Kidney tubule cell (primary cell): ENCODE measurements around the gene SPTBN4.
"Not testable (repeated sequence)": the region's sequence is repeated elsewhere in the genome, so short reads cannot be mapped to it uniquely, and the experiment has no call there.

ENCODE experiments used
- DNase-seq: peaks from one replicate; pipeline ENCODE4 v3.0.0-alpha.2; 2018; ENCODE audit warnings: low spot score

The SPTBN4 gene

DNA sequence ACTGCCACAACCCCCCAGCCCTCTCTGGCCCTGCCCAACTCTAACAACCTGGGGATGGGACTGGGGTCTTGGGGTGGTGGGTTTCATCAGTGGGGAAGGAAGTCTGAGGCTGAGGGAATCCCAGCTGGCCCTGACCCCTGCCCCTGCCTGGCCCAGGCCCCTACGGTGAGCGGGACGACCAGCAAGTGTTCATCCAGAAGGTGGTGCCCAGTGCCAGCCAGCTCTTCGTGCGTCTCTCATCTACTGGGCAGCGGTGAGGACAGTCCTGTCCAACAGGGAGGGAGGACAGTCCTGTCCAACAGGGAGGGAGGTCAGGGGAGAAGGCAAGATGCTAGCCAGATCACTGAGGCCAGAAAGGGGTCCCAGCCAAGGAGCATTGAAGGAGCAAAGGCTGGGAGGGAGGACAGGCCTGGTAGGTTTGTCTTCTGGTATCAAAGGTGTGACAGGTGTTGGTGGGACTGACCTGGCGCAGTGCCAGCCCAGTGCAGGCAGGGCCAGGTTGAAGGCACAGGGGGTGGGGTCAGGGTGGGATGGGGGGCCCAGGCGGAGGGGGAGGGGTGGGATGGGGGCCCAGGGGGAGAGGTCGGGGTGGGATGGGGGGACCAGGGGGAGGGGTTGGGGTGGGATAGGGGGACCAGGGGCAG lies 122.2 kb downstream of the SPTBN4 start:
- no peak for DNase-seq

DNA sequence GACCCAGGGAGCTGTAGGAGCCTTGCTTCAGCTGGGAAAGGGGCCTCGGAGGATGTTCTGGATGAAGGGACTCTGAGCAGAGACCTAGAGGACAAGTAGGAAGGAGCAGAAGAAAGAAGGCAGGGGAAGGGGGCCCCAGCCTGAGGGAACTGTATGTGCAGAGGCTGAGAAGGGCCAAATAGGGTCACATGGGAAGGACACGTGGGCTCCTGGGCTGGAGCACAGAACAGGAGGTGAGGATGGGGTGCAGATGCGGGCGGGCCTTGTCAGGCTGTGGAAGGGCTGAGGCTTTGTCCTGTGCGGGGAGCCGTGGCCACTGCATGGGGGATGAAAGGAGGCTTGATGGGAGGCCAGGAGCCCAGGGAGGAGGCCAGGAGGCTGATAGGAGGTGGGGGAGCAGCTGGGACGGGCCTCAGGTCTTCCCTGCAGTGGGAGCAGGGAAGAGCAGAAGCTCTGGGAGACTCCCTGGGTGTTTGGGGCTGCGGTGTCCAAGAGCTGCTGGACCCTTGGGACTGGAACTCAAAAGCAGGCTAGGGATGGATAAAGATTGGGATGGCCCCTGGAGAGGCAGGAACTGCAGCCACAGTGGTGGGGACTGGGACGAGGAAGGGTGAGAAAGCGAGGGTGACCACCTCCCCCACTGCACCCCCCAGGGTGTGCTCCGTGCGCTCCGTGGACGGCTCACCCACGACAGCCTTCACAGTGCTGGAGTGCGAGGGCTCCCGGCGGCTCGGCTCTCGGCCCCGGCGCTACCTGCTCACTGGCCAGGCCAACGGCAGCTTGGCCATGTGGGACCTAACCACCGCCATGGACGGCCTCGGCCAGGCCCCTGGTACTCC lies 123.0 kb downstream of the SPTBN4 start:
- DNase-seq = no peak

GRCh38 chr19:40590464-40591265 lies 123.9 kb downstream of the SPTBN4 start:
- no peak for DNase-seq

DNA sequence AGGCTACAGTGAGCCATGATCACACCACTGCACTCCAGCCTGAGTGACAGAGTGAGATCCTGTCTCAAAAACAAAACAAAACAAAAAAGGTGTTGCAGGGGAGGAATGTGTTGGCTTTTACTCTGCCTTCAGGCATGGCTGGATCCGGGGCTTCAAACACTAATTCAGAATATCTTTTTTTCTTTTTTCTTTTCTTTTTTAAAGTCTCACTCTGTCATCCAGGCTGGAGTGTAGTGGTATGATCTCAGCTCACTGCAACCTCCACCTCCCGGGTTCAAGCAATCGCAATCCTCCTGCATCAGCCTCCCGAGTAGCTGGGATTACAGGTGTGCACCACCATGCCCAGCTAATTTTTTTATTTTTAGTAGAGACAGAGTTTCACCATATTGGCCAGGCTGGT lies 124.9 kb downstream of the SPTBN4 start:
- DNase-seq = not testable (repeated sequence)

DNA sequence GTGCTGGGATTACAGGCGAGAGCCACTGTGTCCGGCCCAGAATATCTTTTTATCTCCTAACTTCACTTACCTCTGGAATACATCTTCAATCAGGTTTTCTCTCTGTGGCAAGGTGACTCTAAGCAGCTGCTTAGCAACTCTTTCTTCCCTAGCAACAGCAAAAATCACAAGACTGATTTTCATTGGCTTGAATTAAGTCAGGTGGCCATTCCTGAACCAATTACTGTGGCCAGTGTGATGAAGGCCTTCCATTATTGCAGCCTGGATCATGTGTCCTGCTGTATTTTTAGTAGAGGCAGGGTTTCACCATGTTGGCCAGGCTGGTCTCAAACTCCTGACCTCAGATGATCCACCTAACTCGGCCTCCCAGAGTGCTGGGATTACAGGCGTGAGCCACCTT lies 125.4 kb downstream of the SPTBN4 start:
- peak; percentile 74 for DNase-seq

- DNase-seq = peak; percentile 28
Observed at GRCh38 chr19:40594255-40594654, 127.5 kb downstream of the SPTBN4 start.

GRCh38 chr19:40594657-40595091 lies 127.9 kb downstream of the SPTBN4 start:
- DNase-seq = peak; percentile 71

DNA sequence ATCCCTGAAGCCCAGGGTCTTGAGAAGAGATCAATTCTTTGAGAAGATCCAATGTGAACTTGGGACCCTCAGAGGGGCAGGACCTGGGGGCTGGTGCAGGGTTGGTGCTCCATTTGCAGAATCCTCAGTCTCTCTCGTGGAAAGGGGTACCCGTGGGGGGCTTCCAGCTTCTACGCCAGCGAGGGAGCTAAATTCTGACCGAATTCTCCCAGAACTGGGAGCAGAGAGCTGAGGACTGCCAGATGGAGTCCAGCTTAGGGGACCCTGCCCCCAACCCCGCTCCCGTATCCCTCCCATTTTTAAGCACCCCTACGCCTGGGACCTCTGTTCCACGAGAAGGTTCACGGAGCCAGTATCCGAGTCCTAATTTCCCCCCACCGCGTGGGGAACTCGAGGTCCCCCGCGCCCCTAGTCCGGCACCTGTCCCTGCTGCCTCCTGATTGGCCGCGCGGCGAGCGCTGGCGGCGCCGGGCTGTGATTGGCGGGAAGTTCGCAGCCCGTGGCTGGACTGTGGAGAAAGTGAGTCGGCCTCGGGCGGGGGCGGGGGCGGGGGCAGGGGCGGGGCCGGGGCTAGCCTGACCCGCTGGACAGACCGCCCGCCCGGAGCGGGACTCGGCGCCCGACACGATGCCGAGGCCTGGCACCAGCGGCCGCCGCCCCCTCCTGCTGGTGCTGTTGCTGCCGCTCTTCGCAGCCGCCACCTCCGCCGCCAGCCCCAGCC lies 130.0 kb downstream of the SPTBN4 start:
- DNase-seq = peak; percentile 75

GRCh38 chr19:40597329-40597838 lies 130.6 kb downstream of the SPTBN4 start:
- DNase-seq = no peak

DNA sequence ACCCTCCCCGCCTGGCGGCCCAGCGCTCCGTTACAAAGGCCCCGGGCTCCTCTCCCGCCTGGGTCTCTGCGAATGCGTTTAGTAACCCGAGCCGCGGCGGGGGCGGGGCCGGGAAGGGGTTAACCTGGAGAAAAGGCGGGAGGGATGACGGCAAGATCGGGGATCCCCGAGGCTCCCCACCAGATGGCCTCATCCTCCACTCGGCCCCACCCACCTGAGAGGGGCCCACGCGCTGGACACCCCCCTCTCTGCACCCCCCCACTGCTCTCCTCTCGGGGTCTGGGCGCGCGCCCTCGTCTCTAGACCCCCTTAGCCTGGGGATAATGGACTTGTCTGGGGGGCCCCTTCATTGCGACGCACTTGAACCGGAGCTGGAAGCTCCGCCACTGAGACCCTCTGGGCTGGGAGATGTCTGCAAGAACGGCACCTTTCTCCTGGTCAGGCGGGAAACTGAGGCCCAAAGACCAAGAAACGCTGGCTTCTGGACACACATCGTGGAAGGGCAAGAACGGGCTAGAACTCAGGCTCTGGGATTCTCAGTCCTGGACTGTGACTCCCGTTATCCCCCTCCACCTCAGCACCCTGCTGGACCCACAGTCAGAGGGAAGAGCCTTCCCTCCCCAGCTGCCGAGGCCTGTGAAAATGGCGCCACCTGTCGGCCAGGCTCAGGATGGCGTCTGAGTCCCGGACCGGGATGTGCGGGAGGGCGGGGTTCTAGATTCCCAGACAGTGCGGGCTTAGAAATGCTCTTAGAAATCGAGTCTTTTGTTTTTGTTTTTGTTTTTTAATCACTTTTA lies 131.5 kb downstream of the SPTBN4 start:
- DNase-seq = peak; percentile 87

DNA sequence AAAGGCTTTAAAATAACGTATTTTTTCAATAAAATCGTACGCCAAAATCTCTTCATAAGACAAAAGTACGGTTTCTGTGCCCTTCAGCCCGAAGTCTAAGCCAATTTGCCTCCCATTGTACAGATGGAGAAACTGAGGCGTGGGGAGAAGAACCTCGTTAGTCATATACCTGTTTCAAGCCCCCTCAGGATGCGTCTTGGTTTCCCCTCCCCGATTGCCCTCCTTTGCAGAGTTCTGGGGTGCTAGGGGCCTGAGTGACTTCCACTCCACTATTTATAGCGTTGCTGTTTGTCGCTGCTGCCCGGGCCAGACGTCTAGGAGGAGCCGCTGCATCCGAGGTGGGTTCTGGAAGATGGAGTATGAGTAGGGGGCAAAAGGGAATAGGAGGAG lies 132.1 kb downstream of the SPTBN4 start:
- DNase-seq = no peak

DNA sequence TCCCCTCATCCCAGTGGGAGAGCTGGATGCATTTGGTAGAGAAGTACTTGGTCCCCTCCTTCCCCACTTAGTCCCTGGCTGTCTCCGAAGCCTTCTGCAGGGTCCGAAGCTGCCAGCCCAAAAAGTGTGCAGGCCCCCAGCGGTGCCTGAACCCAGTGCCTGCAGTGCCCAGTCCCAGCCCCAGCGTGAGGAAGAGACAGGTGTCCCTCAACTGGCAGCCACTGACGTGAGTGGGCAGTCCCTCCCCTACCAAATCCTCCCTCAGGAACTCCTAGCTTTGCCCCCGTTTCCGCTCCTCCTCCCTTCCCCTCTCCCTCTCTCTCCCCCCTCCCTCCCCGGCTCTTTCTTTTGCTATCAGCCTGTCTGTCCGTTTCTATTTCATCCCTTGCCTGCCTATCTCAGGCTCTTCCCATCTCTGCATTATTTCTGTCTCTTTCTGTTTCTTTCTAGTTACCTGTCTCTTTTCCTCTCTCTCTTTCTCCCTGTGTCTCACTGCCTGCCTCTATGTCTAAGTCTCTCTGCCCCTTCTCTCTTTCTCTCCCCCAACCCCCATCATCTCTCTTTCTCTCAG lies 132.6 kb downstream of the SPTBN4 start:
- peak; percentile 17 for DNase-seq

DNA sequence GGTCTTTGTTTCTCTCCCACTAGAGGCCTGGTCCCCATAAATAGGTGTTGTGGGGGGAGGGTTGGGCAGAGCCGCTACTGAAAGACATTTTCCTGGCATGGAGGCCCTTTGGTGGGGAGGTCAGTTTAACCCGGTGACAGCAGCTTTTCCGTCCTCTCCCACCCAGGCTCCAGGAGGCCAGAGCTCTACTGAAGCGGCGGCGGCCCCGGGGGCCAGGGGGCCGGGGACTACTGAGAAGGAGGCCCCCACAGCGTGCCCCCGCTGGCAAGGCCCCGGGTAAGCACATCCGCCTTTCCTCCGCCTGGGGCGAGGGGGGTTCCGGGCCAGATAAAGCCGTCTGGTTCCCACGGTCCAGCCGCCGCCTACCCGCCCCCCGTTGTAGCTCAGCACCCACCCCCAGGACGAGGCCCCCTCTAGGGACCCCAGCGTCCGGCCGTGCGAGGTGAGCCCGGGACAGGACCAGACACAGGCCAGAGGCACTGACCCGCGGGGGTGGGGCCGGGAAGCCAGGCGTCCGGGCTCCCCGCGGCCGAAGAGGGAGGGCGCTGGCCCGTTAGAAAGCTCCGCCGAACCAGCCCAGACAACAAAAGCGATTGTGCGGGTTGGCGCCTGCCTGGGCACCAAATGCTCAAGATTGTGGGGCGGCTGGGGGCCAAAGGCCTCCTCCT lies 133.2 kb downstream of the SPTBN4 start:
- no peak for DNase-seq

- no peak for DNase-seq
Observed at GRCh38 chr19:40600570-40601133, 133.9 kb downstream of the SPTBN4 start.

GRCh38 chr19:40601134-40601974 lies 134.6 kb downstream of the SPTBN4 start, which contains the start of gene LTBP4:
Gene LTBP4, plus strand, starts transcription at chr19:40601369. Its CDS starts 19 bp downstream, at chr19:40601388.
- DNase-seq = peak; percentile 21

GRCh38 chr19:40603071-40603388 lies 136.2 kb downstream of the SPTBN4 start:
- no peak for DNase-seq

- peak; percentile 97 for DNase-seq
Observed at GRCh38 chr19:40603389-40604170, 136.8 kb downstream of the SPTBN4 start.

GRCh38 chr19:40604171-40604646 lies 137.4 kb downstream of the SPTBN4 start:
- no peak for DNase-seq
